IMR-90 (cell line): ENCODE measurements around the gene LRCH4. TPM values are rescaled to one million over a fixed set of nuclear protein-coding genes. Genes with fewer than 3 reads are reported as not detected.

ENCODE experiments used
- ATAC-seq: fragments of 200-7000 bp; cut with Tn5 transposase; 2 replicates; pipeline ENCODE4 v1.9.1; 2020; ENCODE audit warnings: low read depth, mild to moderate bottlenecking, moderate library complexity
- BruUV-seq: library from RNA; stranded (reverse); fragments of 400-500 nt; replicated peaks from 2 replicates; lab custom pipeline; 2021; lab: Mats Ljungman, UMichigan
- CTCF ChIA-PET: fragments of 300-600 bp; formaldehyde crosslinking; extraction: SDS; loops from one replicate; lab custom pipeline; 2021; ENCODE audit warnings: antibody characterized with exemption; lab: Yijun Ruan, JAX
- POLR2A ChIA-PET: fragments of 300-600 bp; sonication (Branson Sonifier 250); formaldehyde crosslinking; loops from one replicate; lab custom pipeline; 2022; ENCODE audit warnings: antibody characterized with exemption; ENCODE audit not compliant: unreplicated experiment; lab: Charles Lee
- DNase-seq: peaks from one replicate; pipeline ENCODE4 v3.0.0; 2013
- H2AFZ ChIP-seq: replicated peaks from 2 replicates; pipeline ENCODE3; 2013; ENCODE audit warnings: low read length, mild to moderate bottlenecking; ENCODE audit not compliant: poor library complexity
- H2AK5ac ChIP-seq: 2 replicates; pipeline ENCODE4 v1.6.1; 2013; ENCODE audit warnings: low read depth, low read length, inconsistent platforms
- H2AK9ac ChIP-seq: replicated peaks from 2 replicates; pipeline ENCODE3; 2013; ENCODE audit warnings: mild to moderate bottlenecking, low read depth, low read length, moderate library complexity; ENCODE audit not compliant: poor library complexity
- H2BK120ac ChIP-seq: 2 replicates; pipeline ENCODE4 v1.6.1; 2013; ENCODE audit warnings: low read depth, low read length, inconsistent platforms
- H2BK15ac ChIP-seq: 3 replicates; pipeline ENCODE4 v1.6.1; 2013; ENCODE audit warnings: low read depth, low read length, inconsistent platforms
- H2BK20ac ChIP-seq: 2 replicates; pipeline ENCODE4 v1.6.1; 2013; ENCODE audit warnings: low read depth, mild to moderate bottlenecking, inconsistent platforms, low read length, moderate library complexity
- H2BK5ac ChIP-seq: 2 replicates; pipeline ENCODE4 v1.6.1; 2013; ENCODE audit warnings: mild to moderate bottlenecking, low read depth, low read length, inconsistent platforms; ENCODE audit not compliant: poor library complexity, severe bottlenecking
- H3K14ac ChIP-seq: replicated peaks from 2 replicates; pipeline ENCODE4 v1.6.1; 2013; ENCODE audit warnings: low read depth, low read length, inconsistent platforms
- H3K18ac ChIP-seq: 2 replicates; pipeline ENCODE4 v1.6.1; 2013; ENCODE audit warnings: low read depth, low read length, control low read depth
- H3K23ac ChIP-seq: 2 replicates; pipeline ENCODE4 v1.6.1; 2013; ENCODE audit warnings: low read depth, low read length, inconsistent platforms
- H3K27ac ChIP-seq: 2 replicates; pipeline ENCODE4 v1.5.1; 2013; ENCODE audit warnings: mild to moderate bottlenecking, control low read depth, low read length; ENCODE audit not compliant: insufficient read depth
- H3K27me3 ChIP-seq: 2 replicates; pipeline ENCODE4 v1.6.1; 2013; ENCODE audit warnings: low read length; ENCODE audit not compliant: control insufficient read depth, insufficient read depth
- H3K36me3 ChIP-seq: 2 replicates; pipeline ENCODE4 v1.6.1; 2013; ENCODE audit warnings: low read length, mixed read lengths; ENCODE audit not compliant: control insufficient read depth, insufficient read depth
- H3K4ac ChIP-seq: 2 replicates; pipeline ENCODE4 v1.6.1; 2013; ENCODE audit warnings: low read depth, low read length, inconsistent platforms
- H3K4me1 ChIP-seq: 2 replicates; pipeline ENCODE4 v1.6.1; 2013; ENCODE audit warnings: low read length, mixed read lengths; ENCODE audit not compliant: control insufficient read depth, insufficient read depth
- H3K4me2 ChIP-seq: 2 replicates; pipeline ENCODE4 v1.6.1; 2013; ENCODE audit warnings: low read depth, mild to moderate bottlenecking, control low read depth, low read length, moderate library complexity
- H3K4me3 ChIP-seq: 2 replicates; pipeline ENCODE4 v1.5.1; 2013; ENCODE audit warnings: low read depth, mild to moderate bottlenecking, control low read depth, low read length, moderate library complexity; ENCODE audit not compliant: insufficient read depth
- H3K56ac ChIP-seq: 2 replicates; pipeline ENCODE4 v1.6.1; 2013; ENCODE audit warnings: low read length, inconsistent platforms; ENCODE audit not compliant: insufficient read depth; ENCODE audit errors: extremely low read depth
- H3K79me1 ChIP-seq, 2 experiments: 2 replicates each; pipeline ENCODE4 v1.6.1; 2013; ENCODE audit warnings: low read length in 2 of 2, inconsistent platforms in 1 of 2, low read depth in 1 of 2
- H3K9ac ChIP-seq: 2 replicates; pipeline ENCODE4 v1.6.1; 2013; ENCODE audit warnings: low read depth, low read length, control low read depth
- H3K9me1 ChIP-seq: 2 replicates; pipeline ENCODE4 v1.6.1; 2013; ENCODE audit warnings: low read length, inconsistent platforms; ENCODE audit not compliant: insufficient read depth
- H3K9me3 ChIP-seq: 2 replicates; pipeline ENCODE4 v1.6.1; 2013; ENCODE audit warnings: low read length; ENCODE audit not compliant: control insufficient read depth, insufficient read depth
- H4K20me1 ChIP-seq: 2 replicates; pipeline ENCODE4 v1.6.1; 2013; ENCODE audit warnings: low read length, inconsistent platforms; ENCODE audit not compliant: insufficient read depth
- H4K5ac ChIP-seq: 2 replicates; pipeline ENCODE4 v1.6.1; 2013; ENCODE audit warnings: mild to moderate bottlenecking, low read depth, low read length, control low read depth
- H4K8ac ChIP-seq, 2 experiments: 2 replicates each; pipeline ENCODE4 v1.6.1; 2013; ENCODE audit warnings: low read depth in 2 of 2, low read length in 2 of 2, control low read depth in 1 of 2, inconsistent platforms in 1 of 2
- H4K91ac ChIP-seq: 2 replicates; pipeline ENCODE4 v1.6.1; 2013; ENCODE audit warnings: low read depth, low read length, inconsistent platforms; ENCODE audit not compliant: insufficient read depth
- RCOR1 ChIP-seq: IDR thresholded peaks from 2 replicates; pipeline ENCODE4 v1.6.1; 2012; ENCODE audit warnings: mild to moderate bottlenecking, low read length, improper control_type of control experiment; ENCODE audit not compliant: insufficient replicate concordance
- WGBS, 2 experiments: methylation state at CpG; one replicate each; pipeline versions ENCODE4 v1.1.5 to v1.1.7; 2013; ENCODE audit warnings: missing lambda C conversion rate in 2 of 2; ENCODE audit not compliant: insufficient read length in 1 of 2; ENCODE audit errors: extremely low coverage in 2 of 2; 5-methylcytosine and 5-hydroxymethylcytosine counted together
- dilution Hi-C: fragments of 300-500 bp; cut with HindIII; formaldehyde crosslinking; loops from one replicate; pipeline ENCODE4 v1.14.3; 2018; ENCODE audit warnings: low sequenced_read_pairs; ENCODE audit not compliant: unreplicated experiment
- in situ Hi-C: fragments of 300-500 bp; cut with MboI; formaldehyde crosslinking; loops from 3 replicates; pipeline ENCODE4 v1.14.3; 2019; ENCODE audit warnings: low sequenced_read_pairs, inconsistent platforms, mixed read lengths
- intact Hi-C: fragments of 100-400 bp; cut with micrococcal nuclease; formaldehyde crosslinking; loops from 2 replicates; pipeline ENCODE4 v1.10.0; 2022
- polyA plus RNA-seq, 3 experiments: library from polyadenylated mRNA; depleted of rRNA; stranded (reverse); fragments of >200 nt; gene quantifications; 2 replicates each; pipeline ENCODE4 v1.2.3, GENCODE V29; 2012; ENCODE audit warnings: low replicate concordance in 1 of 3
- total RNA-seq: library from RNA; depleted of rRNA; stranded (reverse); fragments of >200 nt; gene quantifications from 2 replicates; pipeline ENCODE4 v1.2.3, GENCODE V29; 2012

LRCH4 gene
- total and polyA plus RNA-seq, 2 of the 4 experiments (the other 2 are of a cell fraction) = 5.0 to 41.3 TPM

DNA sequence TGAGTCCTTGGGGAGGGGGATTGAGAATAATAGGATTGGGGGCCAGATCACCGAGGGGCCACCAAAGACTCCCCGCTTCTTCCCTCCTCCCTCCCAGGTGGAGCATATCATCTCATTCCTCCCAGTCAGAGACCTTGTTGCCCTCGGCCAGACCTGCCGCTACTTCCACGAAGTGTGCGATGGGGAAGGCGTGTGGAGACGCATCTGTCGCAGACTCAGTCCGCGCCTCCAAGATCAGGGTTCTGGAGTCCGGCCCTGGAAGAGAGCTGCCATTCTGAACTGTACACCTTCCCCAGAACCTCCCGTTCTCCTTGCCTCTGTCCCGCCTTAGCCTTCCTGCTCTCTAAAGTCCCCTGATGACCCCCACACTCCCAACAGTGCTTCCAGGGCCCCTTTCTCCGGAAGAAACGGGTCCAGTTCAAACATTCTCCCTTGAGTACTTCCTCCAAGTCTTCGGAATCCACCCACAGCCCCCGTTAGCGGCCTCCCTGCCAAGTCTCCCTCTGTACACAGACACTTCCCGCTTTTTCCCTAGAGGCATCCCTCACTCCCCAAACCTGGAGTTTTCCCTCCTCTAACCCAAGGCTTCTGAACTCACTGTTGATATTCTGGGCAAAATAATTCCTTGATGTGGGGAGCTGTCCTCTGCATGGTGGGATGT is 4.3 kb upstream of the LRCH4 start:
- peaks cover 4 to 9% of the 10 kb centered on the region in 2 experiments; a peak in 2 of 4 replicates for H3K79me1 ChIP-seq
- no peak overlapping the region for H3K23ac ChIP-seq
- H3K9me3 ChIP-seq = no peaks in the 10 kb centered on the region
- H4K20me1 ChIP-seq = peaks cover 7% of the 10 kb centered on the region
- dilution Hi-C loops = no loop called here
- no peak overlapping the region for H4K91ac ChIP-seq
- H3K56ac ChIP-seq = no peak overlapping the region
- H3K14ac ChIP-seq = no peak overlapping the region
- no peak overlapping the region for H3K4me3 ChIP-seq
- intact Hi-C loops = no loop called here
- no peaks in the 10 kb centered on the region for H3K36me3 ChIP-seq
- peak overlapping the region; percentile 74 for H2AFZ ChIP-seq
- H3K4me1 ChIP-seq = peaks cover 5% of the 10 kb centered on the region; the same call in 1 of the 2 replicates
- no peak overlapping the region for H3K4ac ChIP-seq
- no peak overlapping the region for H3K4me2 ChIP-seq
- 26% methylated on average over 14 of the region's 20 CpGs; no CpG with 5 or more reads in 1 of the 2 experiments for WGBS, 2 experiments
- CTCF ChIA-PET = no interaction called here
- no peak overlapping the region for H2AK9ac ChIP-seq
- BruUV-seq = no TSS peak
- no peak overlapping the region for H2BK15ac ChIP-seq
- H3K27ac ChIP-seq = no peak overlapping the region
- POLR2A ChIA-PET = no interaction called here
- H2BK5ac ChIP-seq = no peak overlapping the region
- no peak overlapping the region for H3K18ac ChIP-seq
- no peak overlapping the region for H4K5ac ChIP-seq
- no peak overlapping the region for H3K9ac ChIP-seq
- H3K9me1 ChIP-seq = 0 out of 2 replicates have a peak, but pooled peaks cover 6% of the 10 kb centered on the region
- TF ChIP-seq RCOR1 = no peak
- H2BK120ac ChIP-seq = no peak overlapping the region
- no peaks in the 10 kb centered on the region for H3K27me3 ChIP-seq
- H2AK5ac ChIP-seq = no peak overlapping the region
- H4K8ac ChIP-seq = peak overlapping the region in 1 of 2 experiments; percentile 19; a peak in 1 of 4 replicates
- no peak overlapping the region for H2BK20ac ChIP-seq
- ATAC-seq = no peak
- in situ Hi-C loops = loop anchor here (25.0 kb wide), 1 partner anchor 272 kb away; the partner anchor contains the start of genes SLC12A9 and TRIP6
- DNase-seq = no peak
